Measurements from ENCODE around the gene PRR7. TPM values are rescaled to one million over a fixed set of nuclear protein-coding genes. Genes with fewer than 3 reads are reported as not detected.
A peak's percentile ranks its signal among the peaks of the same experiment; 100 is the strongest.

Gene PRR7
- total and polyA plus RNA-seq, 2 experiments from 2014 or later = 10.5 to 24.8 TPM

DNA sequence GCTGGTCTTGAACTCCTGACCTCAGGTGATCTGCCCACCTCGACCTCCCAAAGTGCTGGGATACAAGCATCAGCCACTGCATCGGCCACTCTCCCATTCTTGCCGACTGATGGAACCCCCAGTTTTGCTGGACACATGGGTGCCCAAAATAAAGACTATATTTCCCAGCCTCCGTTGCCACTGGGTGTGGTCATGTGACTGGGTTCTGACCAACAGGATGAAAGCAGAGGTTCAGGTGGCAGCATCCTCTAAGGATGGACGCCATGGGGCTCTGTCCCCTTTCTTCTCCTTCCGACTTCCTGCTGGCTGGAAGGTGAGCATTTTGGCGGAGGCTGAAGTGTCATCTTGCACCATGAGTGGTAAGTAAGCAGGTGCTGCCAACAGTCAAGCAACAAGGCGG lies 40.5 kb downstream of the PRR7 start:
- 91 to 93% methylated on average over 8 of the region's 8 CpGs for WGBS, 2 experiments (ENCODE audit: low coverage in 1 of 2, low lambda C conversion rate in 2 of 2, missing lambda C conversion rate in 2 of 2)
- DNase-seq = no peak
- in situ Hi-C loops (cut with MboI) = no loop called here

DNA sequence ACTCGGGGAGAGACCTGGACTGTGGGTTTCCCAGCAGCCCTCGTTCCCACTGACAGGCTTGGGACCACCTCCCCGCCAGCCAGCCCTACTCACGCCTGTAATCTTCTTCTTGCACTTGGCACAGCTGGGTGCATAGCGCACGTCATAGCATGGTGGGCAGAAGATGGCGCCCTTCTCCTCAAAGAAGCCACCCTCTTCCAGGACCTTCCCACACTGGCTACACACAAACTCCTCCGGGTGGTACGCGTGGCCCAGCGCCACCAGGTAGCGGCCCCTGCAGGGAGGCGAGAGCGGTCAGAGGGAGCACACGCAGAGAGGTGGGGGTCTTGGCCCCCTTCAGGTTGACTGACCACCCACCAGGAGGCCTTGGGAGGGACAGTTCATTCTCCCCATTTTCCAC lies 41.4 kb downstream of the PRR7 start:
- in situ Hi-C loops (cut with MboI) = no loop called here
- no peak for DNase-seq
- peaks cover 69% of the 10 kb centered on the region for H3K36me3 ChIP-seq (ENCODE audit: low read depth)
- H3K4me1 ChIP-seq (ENCODE audit: insufficient read depth) = peaks cover 1% of the 10 kb centered on the region; the same call in 1 of the 2 replicates
- no peak overlapping the region for H3K27ac ChIP-seq
- peaks cover 56% of the 10 kb centered on the region for H3F3A ChIP-seq (ENCODE audit: insufficient read depth)
- 0 out of 2 replicates have a peak, but pooled peaks cover 4% of the 10 kb centered on the region for H4K20me1 ChIP-seq (ENCODE audit: insufficient read depth)
- H3K9me3 ChIP-seq (ENCODE audit: low read depth) = no peaks in the 10 kb centered on the region
- 94 to 96% methylated on average over 15 of the region's 15 CpGs for WGBS, 2 experiments (ENCODE audit: low coverage in 1 of 2, low lambda C conversion rate in 2 of 2, missing lambda C conversion rate in 2 of 2)
- no peak overlapping the region for H2AFZ ChIP-seq
- no peak overlapping the region for H3K9ac ChIP-seq
- no peaks in the 10 kb centered on the region for H3K27me3 ChIP-seq (replicated peaks; ENCODE audit: insufficient read depth)
- peaks cover 67% of the 10 kb centered on the region for H3K79me2 ChIP-seq (ENCODE audit: insufficient read depth)
- TF ChIP-seq EZH2phosphoT487 (IDR thresholded peaks at IDR 0.05; ENCODE audit: insufficient read depth, low read depth) (no peak), EZH2 (IDR thresholded peaks at IDR 0.05; ENCODE audit: insufficient read depth, poor library complexity, severe bottlenecking) (no peak)
- H3K9me2 ChIP-seq (ENCODE audit: insufficient read depth) = no peaks in the 10 kb centered on the region
- no peak overlapping the region for H3K4me2 ChIP-seq (ENCODE audit: unreplicated experiment)
- no peak overlapping the region for H3K4me3 ChIP-seq

More for the DNA sequence above, 40.5 kb downstream of the PRR7 start:
- 0 out of 2 replicates have a peak, but pooled peaks cover 4% of the 10 kb centered on the region for H4K20me1 ChIP-seq (ENCODE audit: insufficient read depth)
- H2AFZ ChIP-seq = no peak overlapping the region
- no peak overlapping the region for H3K4me2 ChIP-seq (ENCODE audit: unreplicated experiment)
- H3K9ac ChIP-seq = no peak overlapping the region
- peaks cover 58% of the 10 kb centered on the region for H3K79me2 ChIP-seq (ENCODE audit: insufficient read depth)
- no peaks in the 10 kb centered on the region for H3K9me3 ChIP-seq (ENCODE audit: low read depth)
- H3K4me1 ChIP-seq (ENCODE audit: insufficient read depth) = no peaks in the 10 kb centered on the region
- peaks cover 64% of the 10 kb centered on the region for H3F3A ChIP-seq (ENCODE audit: insufficient read depth)
- no peaks in the 10 kb centered on the region for H3K9me2 ChIP-seq (ENCODE audit: insufficient read depth)
- TF ChIP-seq EZH2 (IDR thresholded peaks at IDR 0.05; ENCODE audit: insufficient read depth, poor library complexity, severe bottlenecking) (no peak), EZH2phosphoT487 (IDR thresholded peaks at IDR 0.05; ENCODE audit: insufficient read depth, low read depth) (no peak)
- no peaks in the 10 kb centered on the region for H3K27me3 ChIP-seq (replicated peaks; ENCODE audit: insufficient read depth)
- H3K4me3 ChIP-seq = no peak overlapping the region
- peaks cover 70% of the 10 kb centered on the region for H3K36me3 ChIP-seq (ENCODE audit: low read depth)
- peak overlapping the region; percentile 6; the same call in 1 of the 2 replicates for H3K27ac ChIP-seq

DNA sequence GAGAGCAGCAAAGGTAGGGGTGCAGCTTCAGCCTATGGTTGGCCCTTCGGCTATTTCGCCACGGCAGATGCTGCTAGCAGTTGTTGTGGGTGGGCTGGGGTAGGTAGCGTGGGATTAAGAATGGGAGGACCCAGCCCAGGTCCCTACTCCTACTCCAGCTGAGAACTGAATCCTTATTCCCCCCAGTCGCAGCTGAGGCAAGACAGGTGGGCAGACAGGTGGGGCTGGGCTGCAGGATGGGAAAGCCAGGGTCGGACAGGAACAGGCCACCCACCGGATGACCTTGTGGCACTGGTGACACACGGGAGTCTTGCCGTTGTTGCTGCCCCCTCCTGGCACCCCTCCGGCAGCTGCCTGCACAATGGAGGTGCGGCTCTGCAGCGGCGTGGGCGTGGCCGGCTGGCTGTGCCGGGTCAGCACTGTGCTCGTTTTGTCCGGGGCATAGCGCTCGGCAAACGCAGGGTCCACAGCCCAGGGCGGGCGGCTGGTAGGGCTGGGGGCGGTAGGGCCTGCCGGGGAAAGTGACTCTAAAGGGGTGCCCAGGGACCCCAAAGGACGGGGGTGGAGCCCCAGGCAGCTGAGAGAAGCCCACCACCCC lies 42.6 kb downstream of the PRR7 start:
- 82 to 99% methylated on average over 14 to 19 of the region's 26 CpGs for WGBS, 2 experiments (ENCODE audit: low coverage in 1 of 2, low lambda C conversion rate in 2 of 2, missing lambda C conversion rate in 2 of 2)
- no peak for DNase-seq
- peaks cover 67% of the 10 kb centered on the region for H3K36me3 ChIP-seq (ENCODE audit: low read depth)
- peaks cover 14% of the 10 kb centered on the region for H3K4me1 ChIP-seq (ENCODE audit: insufficient read depth)
- 0 out of 2 replicates have a peak, but pooled peaks cover 4% of the 10 kb centered on the region for H4K20me1 ChIP-seq (ENCODE audit: insufficient read depth)
- H3K79me2 ChIP-seq (ENCODE audit: insufficient read depth) = peaks cover 79% of the 10 kb centered on the region
- H3K27me3 ChIP-seq (replicated peaks; ENCODE audit: insufficient read depth) = no peaks in the 10 kb centered on the region
- H3K9me3 ChIP-seq (ENCODE audit: low read depth) = no peaks in the 10 kb centered on the region
- H3K9ac ChIP-seq = no peak overlapping the region
- no peak overlapping the region for H3K4me3 ChIP-seq
- in situ Hi-C loops (cut with MboI) = no loop called here
- H3K27ac ChIP-seq = no peak overlapping the region
- H3K9me2 ChIP-seq (ENCODE audit: insufficient read depth) = no peaks in the 10 kb centered on the region
- no peak overlapping the region for H2AFZ ChIP-seq
- no peak overlapping the region for H3K4me2 ChIP-seq (ENCODE audit: unreplicated experiment)
- TF ChIP-seq EZH2 (IDR thresholded peaks at IDR 0.05; ENCODE audit: insufficient read depth, poor library complexity, severe bottlenecking) = no peak
- no peak for TF ChIP-seq EZH2phosphoT487 (IDR thresholded peaks at IDR 0.05; ENCODE audit: insufficient read depth, low read depth)
- H3F3A ChIP-seq (ENCODE audit: insufficient read depth) = peaks cover 48% of the 10 kb centered on the region

DNA sequence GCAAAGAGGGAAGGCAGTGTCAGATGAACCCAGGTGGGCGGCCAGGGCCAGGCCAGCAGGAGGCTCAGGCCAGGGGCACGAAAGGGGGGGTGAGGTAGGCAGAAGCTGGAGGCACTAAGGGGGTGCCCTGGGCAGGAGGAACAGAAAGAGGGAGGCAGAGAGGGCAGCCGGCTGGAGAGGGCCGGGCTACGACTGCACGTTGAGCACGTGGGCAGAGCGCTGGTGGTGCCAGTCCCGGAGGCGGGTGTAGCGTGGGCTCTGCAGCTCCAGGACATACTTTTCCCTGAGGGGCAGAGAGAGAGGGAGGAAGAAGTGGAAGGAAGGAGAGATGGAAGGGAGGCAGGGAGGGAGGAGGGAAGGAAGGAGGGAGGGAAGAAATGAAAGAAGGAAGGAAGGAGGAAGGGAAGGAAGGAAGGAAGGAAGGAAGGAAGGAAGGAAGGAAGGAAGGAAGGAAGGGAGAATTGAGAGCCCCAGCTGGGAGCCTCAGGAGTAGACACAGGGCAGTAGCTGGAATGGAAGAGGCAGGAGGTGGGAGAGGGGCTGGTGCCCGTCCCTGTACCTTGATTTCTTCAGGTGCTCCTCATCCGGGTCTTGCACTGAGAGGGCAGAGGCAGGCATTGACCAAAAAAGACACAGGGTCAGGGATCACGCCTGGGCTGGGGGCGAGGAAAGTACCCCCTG lies 43.8 kb downstream of the PRR7 start:
- H3K9me3 ChIP-seq (ENCODE audit: low read depth) = no peaks in the 10 kb centered on the region
- no peak overlapping the region for H3K27ac ChIP-seq
- WGBS, 2 experiments (ENCODE audit: low coverage in 1 of 2, low lambda C conversion rate in 2 of 2, missing lambda C conversion rate in 2 of 2) = 94% methylated on average over 15 of the region's 15 CpGs
- no peak overlapping the region for H3K9ac ChIP-seq
- H3K4me3 ChIP-seq = no peak overlapping the region
- peaks cover 23% of the 10 kb centered on the region for H3K4me1 ChIP-seq (ENCODE audit: insufficient read depth)
- H3K79me2 ChIP-seq (ENCODE audit: insufficient read depth) = peaks cover 81% of the 10 kb centered on the region
- H3F3A ChIP-seq (ENCODE audit: insufficient read depth) = peaks cover 38% of the 10 kb centered on the region
- no peak overlapping the region for H3K4me2 ChIP-seq (ENCODE audit: unreplicated experiment)
- no peaks in the 10 kb centered on the region for H3K9me2 ChIP-seq (ENCODE audit: insufficient read depth)
- in situ Hi-C loops (cut with MboI) = no loop called here
- H3K27me3 ChIP-seq (replicated peaks; ENCODE audit: insufficient read depth) = no peaks in the 10 kb centered on the region
- H2AFZ ChIP-seq = no peak overlapping the region
- DNase-seq = no peak
- 0 out of 2 replicates have a peak, but pooled peaks cover 4% of the 10 kb centered on the region for H4K20me1 ChIP-seq (ENCODE audit: insufficient read depth)
- TF ChIP-seq EZH2phosphoT487 (IDR thresholded peaks at IDR 0.05; ENCODE audit: insufficient read depth, low read depth) (no peak), EZH2 (IDR thresholded peaks at IDR 0.05; ENCODE audit: insufficient read depth, poor library complexity, severe bottlenecking) (no peak)
- peaks cover 54% of the 10 kb centered on the region for H3K36me3 ChIP-seq (ENCODE audit: low read depth)
